Peyer's patch (tissue), 4 donors: ENCODE data around the gene ALDH1L2. TPM values are rescaled to one million over a fixed set of nuclear protein-coding genes. Genes with fewer than 3 reads are reported as not detected.

ENCODE experiments used
- DNase-seq, 3 donors: peaks; one replicate each; pipeline ENCODE4 v3.0.0-alpha.2; 2017 to 2019
- H3K27ac ChIP-seq, 4 donors: fragments of 200-600 bp; sonication (generic); one replicate each; pipeline ENCODE4 v1.5.1; 2016 to 2019
- H3K27me3 ChIP-seq, 2 donors: fragments of 200-600 bp; sonication (generic); one replicate each; pipeline ENCODE4 v1.5.1; 2019
- H3K36me3 ChIP-seq, 3 donors: fragments of 200-600 bp; sonication (generic); one replicate each; pipeline ENCODE4 v1.5.1; 2016 to 2019
- H3K4me1 ChIP-seq, 4 donors: fragments of 200-600 bp; sonication (generic); one replicate each; pipeline ENCODE4 v1.5.1; 2016 to 2019
- H3K4me3 ChIP-seq, 4 donors: fragments of 200-600 bp; sonication (generic); 1 replicate in 3 of 4; 2 replicates in 1 of 4; pipeline ENCODE4 v1.5.1; 2016 to 2019; ENCODE audit warnings: mild to moderate bottlenecking in 1 of 4
- H3K9me3 ChIP-seq, 4 donors: fragments of 200-600 bp; sonication (generic); one replicate each; pipeline ENCODE4 v1.5.1; 2016 to 2019; ENCODE audit warnings: mild to moderate bottlenecking in 1 of 4
- POLR2A ChIP-seq, 2 donors: fragments of 450-650 bp; IDR thresholded peaks; one replicate each; pipeline ENCODE4 v1.5.1; 2017; ENCODE audit warnings: antibody characterized with exemption in 2 of 2, mild to moderate bottlenecking in 2 of 2, moderate library complexity in 2 of 2
- total RNA-seq, 4 donors: library from RNA; depleted of rRNA; stranded (reverse); fragments of >200 nt; gene quantifications; one replicate each; pipeline ENCODE4 v1.1.0, GENCODE V29; 2016
- TF ChIP-seq, protein P1 (sequence below), 6 experiments: fragments of 450-650 bp in 4 of 6; fragments of 200-600 bp in 2 of 6; sonication (generic) in 1 of 6; IDR thresholded peaks; one replicate each; pipeline ENCODE4 v1.5.1; 2017 to 2019; ENCODE audit warnings: antibody characterized with exemption in 6 of 6, mild to moderate bottlenecking in 3 of 6, moderate library complexity in 1 of 6

Gene ALDH1L2
- total RNA-seq, 4 donors from 2014 or later: 0.70 to 5.8 (median 4.0) TPM

DNA sequence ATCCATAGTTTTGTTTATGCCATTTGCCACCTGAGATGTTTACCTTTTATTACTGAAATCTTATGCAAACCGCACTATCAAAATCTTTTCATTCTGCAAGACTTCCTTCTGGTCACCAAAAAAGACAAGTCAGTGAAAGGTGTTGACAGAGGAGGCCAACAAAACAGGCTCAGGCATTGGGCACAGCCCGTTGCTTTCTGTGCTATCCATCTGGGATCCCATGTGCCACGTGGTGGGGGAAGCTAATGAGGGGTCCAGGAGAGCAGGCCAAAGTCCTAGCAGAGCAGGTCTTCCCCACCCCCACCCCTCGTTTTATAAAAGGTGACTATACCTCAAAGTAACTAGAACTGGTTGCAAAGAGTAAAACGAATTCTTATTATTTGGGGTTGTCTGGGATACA lies 1.2 kb downstream of the ALDH1L2 start:
- Histone ChIP-seq H3K4me3 (no peak overlapping the region), H3K9me3 (no peaks in the 10 kb centered on the region), H3K27me3 (no peaks in the 10 kb centered on the region), H3K4me1 (peaks cover 0 to 6% (median 0%) of the 10 kb centered on the region in 4 donors), H3K36me3 (no peaks in the 10 kb centered on the region), H3K27ac (no peak overlapping the region)
- DNase-seq: no peak
- no peak for TF ChIP-seq POLR2A (IDR thresholded peaks at IDR 0.05)
- TF ChIP-seq, protein P1, sequence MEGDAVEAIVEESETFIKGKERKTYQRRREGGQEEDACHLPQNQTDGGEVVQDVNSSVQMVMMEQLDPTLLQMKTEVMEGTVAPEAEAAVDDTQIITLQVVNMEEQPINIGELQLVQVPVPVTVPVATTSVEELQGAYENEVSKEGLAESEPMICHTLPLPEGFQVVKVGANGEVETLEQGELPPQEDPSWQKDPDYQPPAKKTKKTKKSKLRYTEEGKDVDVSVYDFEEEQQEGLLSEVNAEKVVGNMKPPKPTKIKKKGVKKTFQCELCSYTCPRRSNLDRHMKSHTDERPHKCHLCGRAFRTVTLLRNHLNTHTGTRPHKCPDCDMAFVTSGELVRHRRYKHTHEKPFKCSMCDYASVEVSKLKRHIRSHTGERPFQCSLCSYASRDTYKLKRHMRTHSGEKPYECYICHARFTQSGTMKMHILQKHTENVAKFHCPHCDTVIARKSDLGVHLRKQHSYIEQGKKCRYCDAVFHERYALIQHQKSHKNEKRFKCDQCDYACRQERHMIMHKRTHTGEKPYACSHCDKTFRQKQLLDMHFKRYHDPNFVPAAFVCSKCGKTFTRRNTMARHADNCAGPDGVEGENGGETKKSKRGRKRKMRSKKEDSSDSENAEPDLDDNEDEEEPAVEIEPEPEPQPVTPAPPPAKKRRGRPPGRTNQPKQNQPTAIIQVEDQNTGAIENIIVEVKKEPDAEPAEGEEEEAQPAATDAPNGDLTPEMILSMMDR (IDR thresholded peaks at IDR 0.05): no peak

- no peak for TF ChIP-seq POLR2A (IDR thresholded peaks at IDR 0.05)
- TF ChIP-seq, protein P1 (IDR thresholded peaks at IDR 0.05): no peak
- Histone ChIP-seq H3K36me3 (no peaks in the 10 kb centered on the region), H3K9me3 (no peaks in the 10 kb centered on the region), H3K27me3 (no peaks in the 10 kb centered on the region), H3K4me1 (peaks cover 0 to under 1% (median 0%) of the 10 kb centered on the region in 4 donors), H3K27ac (no peak overlapping the region), H3K4me3 (no peak overlapping the region)
- DNase-seq: no peak
Measured at GRCh38 chr12:105078712-105079570, 5.3 kb downstream of the ALDH1L2 start.

DNA sequence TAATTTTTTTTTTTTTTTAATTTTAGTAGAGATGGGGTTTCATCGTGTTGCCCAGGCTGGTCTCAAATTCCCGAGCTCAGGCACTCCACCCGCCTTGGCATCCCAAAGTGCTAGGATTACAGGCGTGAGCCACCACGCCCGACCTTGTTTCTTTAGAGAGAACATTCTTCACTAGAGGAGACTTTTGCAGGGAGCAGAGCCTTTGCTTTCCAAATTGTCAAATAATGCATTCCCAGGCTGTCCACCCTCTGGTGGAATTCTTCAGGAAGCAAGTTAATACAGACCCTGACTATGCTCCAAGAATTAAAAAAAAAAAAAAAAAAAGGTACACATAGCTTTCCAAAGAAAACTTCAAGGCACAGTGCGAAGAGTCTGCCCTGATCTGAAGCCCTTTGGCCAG lies 6.8 kb downstream of the ALDH1L2 start:
- H3K4me1 ChIP-seq: no peaks in the 10 kb centered on the region
- TF ChIP-seq, protein P1 (IDR thresholded peaks at IDR 0.05): no peak
- TF ChIP-seq POLR2A (IDR thresholded peaks at IDR 0.05): no peak
- H3K27ac ChIP-seq: no peak overlapping the region
- no peaks in the 10 kb centered on the region for H3K27me3 ChIP-seq
- no peaks in the 10 kb centered on the region for H3K36me3 ChIP-seq
- DNase-seq: no peak
- H3K4me3 ChIP-seq: no peak overlapping the region
- no peaks in the 10 kb centered on the region for H3K9me3 ChIP-seq

- no peak for TF ChIP-seq POLR2A (IDR thresholded peaks at IDR 0.05)
- TF ChIP-seq, protein P1 (IDR thresholded peaks at IDR 0.05): no peak
- no peak overlapping the region for H3K27ac ChIP-seq
Measured at GRCh38 chr12:105076913-105077312, 7.3 kb downstream of the ALDH1L2 start.

GRCh38 chr12:105076098-105076497 lies 8.2 kb downstream of the ALDH1L2 start:
- Histone ChIP-seq H3K27me3 (no peaks in the 10 kb centered on the region), H3K4me1 (no peaks in the 10 kb centered on the region), H3K36me3 (no peaks in the 10 kb centered on the region), H3K4me3 (no peak overlapping the region), H3K27ac (no peak overlapping the region), H3K9me3 (no peaks in the 10 kb centered on the region)
- DNase-seq: no peak
- TF ChIP-seq, protein P1 (IDR thresholded peaks at IDR 0.05): no peak
- TF ChIP-seq POLR2A (IDR thresholded peaks at IDR 0.05): no peak

More at GRCh38 chr12:105076913-105077312, 7.3 kb downstream of the ALDH1L2 start:
- Histone ChIP-seq H3K9me3 (no peaks in the 10 kb centered on the region), H3K4me1 (no peaks in the 10 kb centered on the region), H3K4me3 (no peak overlapping the region), H3K36me3 (no peaks in the 10 kb centered on the region), H3K27me3 (no peaks in the 10 kb centered on the region)
- no peak for DNase-seq
